Gastrocnemius medialis (tissue), 4 donors: ENCODE measurements around the gene APEX1.

ENCODE experiments used
- POLR2A ChIP-seq, 2 donors: fragments of 450-650 bp; IDR thresholded peaks; one replicate each; pipeline ENCODE4 v1.6.1; 2017; ENCODE audit warnings: antibody characterized with exemption in 2 of 2, mild to moderate bottlenecking in 2 of 2, moderate library complexity in 2 of 2
- TF ChIP-seq, protein P1 (sequence below), 5 experiments: fragments of 450-650 bp in 3 of 5; fragments of 200-600 bp in 2 of 5; sonication (generic) in 2 of 5; IDR thresholded peaks in 4 of 5; conservative IDR thresholded peaks in 1 of 5; 1 replicate in 4 of 5; 2 replicates in 1 of 5; pipeline ENCODE4 v1.5.1; 2016 to 2019; ENCODE audit warnings: antibody characterized with exemption in 5 of 5, mild to moderate bottlenecking in 3 of 5, moderate library complexity in 3 of 5

DNA sequence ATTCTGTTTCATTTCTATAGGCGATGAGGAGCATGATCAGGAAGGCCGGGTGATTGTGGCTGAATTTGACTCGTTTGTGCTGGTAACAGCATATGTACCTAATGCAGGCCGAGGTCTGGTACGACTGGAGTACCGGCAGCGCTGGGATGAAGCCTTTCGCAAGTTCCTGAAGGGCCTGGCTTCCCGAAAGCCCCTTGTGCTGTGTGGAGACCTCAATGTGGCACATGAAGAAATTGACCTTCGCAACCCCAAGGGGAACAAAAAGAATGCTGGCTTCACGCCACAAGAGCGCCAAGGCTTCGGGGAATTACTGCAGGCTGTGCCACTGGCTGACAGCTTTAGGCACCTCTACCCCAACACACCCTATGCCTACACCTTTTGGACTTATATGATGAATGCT is 1.9 kb downstream of the APEX1 start:
- TF ChIP-seq, protein P1, sequence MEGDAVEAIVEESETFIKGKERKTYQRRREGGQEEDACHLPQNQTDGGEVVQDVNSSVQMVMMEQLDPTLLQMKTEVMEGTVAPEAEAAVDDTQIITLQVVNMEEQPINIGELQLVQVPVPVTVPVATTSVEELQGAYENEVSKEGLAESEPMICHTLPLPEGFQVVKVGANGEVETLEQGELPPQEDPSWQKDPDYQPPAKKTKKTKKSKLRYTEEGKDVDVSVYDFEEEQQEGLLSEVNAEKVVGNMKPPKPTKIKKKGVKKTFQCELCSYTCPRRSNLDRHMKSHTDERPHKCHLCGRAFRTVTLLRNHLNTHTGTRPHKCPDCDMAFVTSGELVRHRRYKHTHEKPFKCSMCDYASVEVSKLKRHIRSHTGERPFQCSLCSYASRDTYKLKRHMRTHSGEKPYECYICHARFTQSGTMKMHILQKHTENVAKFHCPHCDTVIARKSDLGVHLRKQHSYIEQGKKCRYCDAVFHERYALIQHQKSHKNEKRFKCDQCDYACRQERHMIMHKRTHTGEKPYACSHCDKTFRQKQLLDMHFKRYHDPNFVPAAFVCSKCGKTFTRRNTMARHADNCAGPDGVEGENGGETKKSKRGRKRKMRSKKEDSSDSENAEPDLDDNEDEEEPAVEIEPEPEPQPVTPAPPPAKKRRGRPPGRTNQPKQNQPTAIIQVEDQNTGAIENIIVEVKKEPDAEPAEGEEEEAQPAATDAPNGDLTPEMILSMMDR (IDR thresholded peaks at IDR 0.05 in 4 of 5, conservative IDR thresholded peaks at IDR 0.05 in 1 of 5), result no peak
- TF ChIP-seq POLR2A (IDR thresholded peaks at IDR 0.05), result no peak
